Upper lobe of left lung (tissue), 6 donors: Measurements from ENCODE around the gene PBRM1. TPM values are rescaled to one million over a fixed set of nuclear protein-coding genes. Genes with fewer than 3 reads are reported as not detected.

Experiments
- ATAC-seq, 2 donors: fragments of 200-7000 bp; cut with Tn5 transposase; one replicate each; pipeline ENCODE4 v1.9.1; 2022; ENCODE audit warnings: mild to moderate bottlenecking in 2 of 2, moderate library complexity in 2 of 2; ENCODE audit not compliant: low FRiP score in 2 of 2
- DNase-seq, 2 donors: peaks; one replicate each; pipeline ENCODE4 v3.0.0-alpha.2; 2019 to 2020
- H3K27ac ChIP-seq, 4 donors: fragments of 200-600 bp; sonication (generic); one replicate each; pipeline ENCODE4 v1.5.1; 2016 to 2019
- H3K27me3 ChIP-seq, 4 donors: fragments of 200-600 bp; sonication (generic); one replicate each; pipeline ENCODE4 v1.5.1; 2017 to 2019
- H3K36me3 ChIP-seq, 4 donors: fragments of 200-600 bp; sonication (generic); one replicate each; pipeline ENCODE4 v1.5.1; 2016 to 2019
- H3K4me1 ChIP-seq, 4 donors: fragments of 200-600 bp; sonication (generic); one replicate each; pipeline ENCODE4 v1.5.1; 2018 to 2019
- H3K4me3 ChIP-seq, 4 donors: fragments of 200-600 bp; sonication (generic); one replicate each; pipeline ENCODE4 v1.5.1; 2017 to 2019; ENCODE audit warnings: mild to moderate bottlenecking in 2 of 4, moderate library complexity in 1 of 4
- H3K9me3 ChIP-seq, 4 donors: fragments of 200-600 bp; sonication (generic); one replicate each; pipeline ENCODE4 v1.5.1; 2018 to 2019
- CTCF ChIP-seq, 6 experiments: fragments of 450-650 bp in 4 of 6; fragments of 200-600 bp in 2 of 6; sonication (generic) in 2 of 6; IDR thresholded peaks; one replicate each; pipeline ENCODE4 v1.5.1; 2016 to 2019; ENCODE audit warnings: antibody characterized with exemption in 6 of 6
- EP300 ChIP-seq, 4 donors: sonication (generic); formaldehyde crosslinking; IDR thresholded peaks; one replicate each; pipeline ENCODE4 v1.5.1; 2017; ENCODE audit warnings: antibody characterized with exemption in 4 of 4, control low read depth in 2 of 4
- POLR2A ChIP-seq, 4 donors: fragments of 450-650 bp; IDR thresholded peaks; one replicate each; pipeline ENCODE4 v1.5.1; 2016 to 2017; ENCODE audit warnings: antibody characterized with exemption in 4 of 4, mild to moderate bottlenecking in 2 of 4
- POLR2AphosphoS5 ChIP-seq, 2 donors: sonication (generic); formaldehyde crosslinking; IDR thresholded peaks; one replicate each; pipeline ENCODE4 v1.5.1; 2017; ENCODE audit warnings: antibody characterized with exemption in 2 of 2
- WGBS, 2 donors: methylation state at CpG; one replicate each; pipeline ENCODE4 v1.1.5; 2017 to 2018; 5-methylcytosine and 5-hydroxymethylcytosine counted together
- total RNA-seq, 6 donors: library from RNA; depleted of rRNA in 4 of 6; stranded (reverse); fragments of >200 nt in 4 of 6; gene quantifications; one replicate each; pipeline versions ENCODE4 v1.1.0 to v1.2.1, GENCODE V29; 2016 to 2021
- donor health status: DM: no; HTN: no; CAD: no; lungs with moderate emphysema.
- donor health status: DM: no; HTN: yes; CAD: no; lungs with severe emphysema.

PBRM1 gene
- total RNA-seq, 6 donors from 2014 or later, result 60.9 to 151 (median 81.6) TPM

- Histone ChIP-seq H3K9me3 (no peaks in the 10 kb centered on the region), H3K4me1 (peaks cover 0 to 17% (median 13%) of the 10 kb centered on the region in 4 donors), H3K27me3 (no peaks in the 10 kb centered on the region), H3K36me3 (peaks cover 0 to 3% (median 0%) of the 10 kb centered on the region in 4 donors), H3K4me3 (no peak overlapping the region), H3K27ac (peak overlapping the region in 1 of 4 donors; percentile 13)
- DNase-seq (no peak), ATAC-seq (peak; percentile 58 to 66)
- TF ChIP-seq EP300 (IDR thresholded peaks at IDR 0.05) (no peak), POLR2A (IDR thresholded peaks at IDR 0.05) (no peak), POLR2AphosphoS5 (IDR thresholded peaks at IDR 0.05) (no peak), CTCF (IDR thresholded peaks at IDR 0.05) (no peak)
- 66% methylated on average over 6 of the region's 6 CpGs for WGBS, 2 donors
Observed at GRCh38 chr3:52721002-52721729, 35.5 kb upstream of the PBRM1 start.

- H3K9me3 ChIP-seq, result no peaks in the 10 kb centered on the region
- H3K27ac ChIP-seq, result no peak overlapping the region
- H3K27me3 ChIP-seq, result no peaks in the 10 kb centered on the region
- no peak for DNase-seq
- H3K4me3 ChIP-seq, result no peak overlapping the region
- no peak for ATAC-seq
- H3K36me3 ChIP-seq, result peaks cover 0 to 3% (median 0%) of the 10 kb centered on the region in 4 donors
- peaks cover 0 to 17% (median 13%) of the 10 kb centered on the region in 4 donors for H3K4me1 ChIP-seq
- TF ChIP-seq POLR2A (IDR thresholded peaks at IDR 0.05) (no peak), CTCF (IDR thresholded peaks at IDR 0.05) (no peak), POLR2AphosphoS5 (IDR thresholded peaks at IDR 0.05) (no peak), EP300 (IDR thresholded peaks at IDR 0.05) (no peak)
Observed at GRCh38 chr3:52719618-52720017, 33.9 kb upstream of the PBRM1 start.

- 91 to 96% methylated on average over 11 of the region's 11 CpGs for WGBS, 2 donors
- H3K36me3 ChIP-seq, result peaks cover 0 to 14% (median 3%) of the 10 kb centered on the region in 4 donors
- no peak overlapping the region for H3K27ac ChIP-seq
- H3K4me1 ChIP-seq, result peaks cover 0 to 11% (median 6%) of the 10 kb centered on the region in 4 donors
- TF ChIP-seq CTCF (IDR thresholded peaks at IDR 0.05), result no peak
- TF ChIP-seq POLR2A (IDR thresholded peaks at IDR 0.05), result no peak
- TF ChIP-seq POLR2AphosphoS5 (IDR thresholded peaks at IDR 0.05), result no peak
- H3K9me3 ChIP-seq, result no peaks in the 10 kb centered on the region
- H3K4me3 ChIP-seq, result no peak overlapping the region
- H3K27me3 ChIP-seq, result no peaks in the 10 kb centered on the region
- ATAC-seq, result no peak
- peak in 1 of 2 donors; percentile 66 for DNase-seq
Observed at GRCh38 chr3:52715714-52716305, 30.1 kb upstream of the PBRM1 start.

- TF ChIP-seq CTCF (IDR thresholded peaks at IDR 0.05) (no peak), POLR2A (IDR thresholded peaks at IDR 0.05) (no peak), EP300 (IDR thresholded peaks at IDR 0.05) (no peak), POLR2AphosphoS5 (IDR thresholded peaks at IDR 0.05) (no peak)
- Histone ChIP-seq H3K27ac (no peak overlapping the region), H3K27me3 (no peaks in the 10 kb centered on the region), H3K4me3 (no peak overlapping the region), H3K9me3 (no peaks in the 10 kb centered on the region), H3K4me1 (no peaks in the 10 kb centered on the region), H3K36me3 (peaks cover 0 to 22% (median 4%) of the 10 kb centered on the region in 4 donors)
- WGBS, 2 donors, result 60 to 86% methylated on average over 8 to 26 of the region's 39 CpGs
- DNase-seq, result peak in 1 of 2 donors; percentile 77
- ATAC-seq, result peak in 1 of 2 donors; percentile 50
Observed at GRCh38 chr3:52714335-52715302, 28.9 kb upstream of the PBRM1 start.
